OCI-LY3 (cell line): ENCODE measurements around the gene S100A7A.

Experiments
- CTCF ChIP-seq: fragments of 200-600, 300-600 bp; sonication (generic); IDR thresholded peaks from 2 replicates; pipeline ENCODE4 v1.5.1; 2014; ENCODE audit warnings: antibody characterized with exemption, low read length, low read depth
- EZH2phosphoT487 ChIP-seq: fragments of 200-600 bp; shearing (Covaris generic); IDR thresholded peaks from 2 replicates; pipeline ENCODE4 v1.6.1; 2018; ENCODE audit warnings: antibody characterized with exemption, mixed run types, low read depth

- no peak for TF ChIP-seq CTCF
- TF ChIP-seq EZH2phosphoT487 = no peak
Observed at GRCh38 chr1:153466908-153467307, 50.6 kb downstream of the S100A7A start.
